ENCODE results near the gene ICAM3. TPM values are rescaled to one million over a fixed set of nuclear protein-coding genes. Genes with fewer than 3 reads are reported as not detected.

ICAM3 gene
- total and polyA plus RNA-seq, 10 of the 15 experiments (the other 5 are each of a cell fraction or from before 2014, with no cell fraction given): 5.5 to 152 (median 90.7) TPM

GRCh38 chr19:10295305-10295846, 44.0 kb downstream of the ICAM3 start (continued):
- no peak for TF ChIP-seq SUZ12 (IDR thresholded peaks at IDR 0.05; ENCODE audit: unreplicated experiment)
- TF ChIP-seq CEBPB (IDR thresholded peaks at IDR 0.05; ENCODE audit: borderline replicate concordance in 1 of 2, low read depth in 2 of 2, low read length in 2 of 2): no peak
- TF ChIP-seq SP1 (IDR thresholded peaks at IDR 0.05; ENCODE audit: low read depth, low read length): no peak
- no peak for TF ChIP-seq ZNF217 (IDR thresholded peaks at IDR 0.05)
- no peak for TF ChIP-seq RCOR1 (conservative IDR thresholded peaks at IDR 0.05; ENCODE audit: low read depth, low read length)
- no peak for TF ChIP-seq POU2F2 (IDR thresholded peaks at IDR 0.05; ENCODE audit: borderline replicate concordance, low read depth, low read length)
- TF ChIP-seq ZNF24 (IDR thresholded peaks at IDR 0.05): no peak
- TF ChIP-seq SREBF2 (IDR thresholded peaks at IDR 0.05; ENCODE audit: low read length): no peak
- TF ChIP-seq ZNF592 (IDR thresholded peaks at IDR 0.05): no peak
- TF ChIP-seq ATF2 (IDR thresholded peaks at IDR 0.05; ENCODE audit: low read length): no peak
- no peak for TF ChIP-seq TCF12 (IDR thresholded peaks at IDR 0.05; ENCODE audit: low read depth, low read length)
- no peak for TF ChIP-seq ZNF384 (IDR thresholded peaks at IDR 0.05; ENCODE audit: borderline replicate concordance, low read depth, low read length)
- no peak for TF ChIP-seq SRF (IDR thresholded peaks at IDR 0.05; ENCODE audit: low read depth in 2 of 2, low read length in 2 of 2)
- no peak for TF ChIP-seq MTA3 (IDR thresholded peaks at IDR 0.05; ENCODE audit: borderline replicate concordance, low read length)
- no peak for TF ChIP-seq IRF5 (IDR thresholded peaks at IDR 0.05; ENCODE audit: borderline replicate concordance)
- TF ChIP-seq NFXL1 (IDR thresholded peaks at IDR 0.05; ENCODE audit: borderline replicate concordance): no peak
- peak; percentile 66 for TF ChIP-seq POLR2A (IDR thresholded peaks at IDR 0.05; ENCODE audit: low read depth, low read length)
- TF ChIP-seq RAD21 (IDR thresholded peaks at IDR 0.05; ENCODE audit: insufficient read depth, low read depth, low read length): no peak
- no peak for TF ChIP-seq BMI1 (IDR thresholded peaks at IDR 0.05; ENCODE audit: borderline replicate concordance)
- TF ChIP-seq RBBP5 (conservative IDR thresholded peaks at IDR 0.05): no peak
- no peak for TF ChIP-seq CHD1 (IDR thresholded peaks at IDR 0.05; ENCODE audit: low read depth, low read length)
- TF ChIP-seq KAT2A (conservative IDR thresholded peaks at IDR 0.05; ENCODE audit: control insufficient read depth, low read depth, low read length): no peak
- no peak for TF ChIP-seq BCL3 (IDR thresholded peaks at IDR 0.05; ENCODE audit: borderline replicate concordance, insufficient read depth, low read depth, low read length, poor library complexity, severe bottlenecking)
- no peak for TF ChIP-seq KDM1A (IDR thresholded peaks at IDR 0.05; ENCODE audit: borderline replicate concordance)
- no peak for TF ChIP-seq TARDBP (IDR thresholded peaks at IDR 0.05; ENCODE audit: borderline replicate concordance)
